GM12874 (cell line): ENCODE data around the gene GNAQ.

Source experiments
- TF ChIP-seq, protein P1 (sequence below): IDR thresholded peaks from 2 replicates; pipeline ENCODE4 v1.5.1; 2011; ENCODE audit warnings: low read depth, mild to moderate bottlenecking, control low read depth, low read length, moderate library complexity; ENCODE audit not compliant: insufficient read depth

GNAQ gene

GRCh38 chr9:77939149-77939668 is 92.4 kb downstream of the GNAQ start:
- TF ChIP-seq, protein P1, sequence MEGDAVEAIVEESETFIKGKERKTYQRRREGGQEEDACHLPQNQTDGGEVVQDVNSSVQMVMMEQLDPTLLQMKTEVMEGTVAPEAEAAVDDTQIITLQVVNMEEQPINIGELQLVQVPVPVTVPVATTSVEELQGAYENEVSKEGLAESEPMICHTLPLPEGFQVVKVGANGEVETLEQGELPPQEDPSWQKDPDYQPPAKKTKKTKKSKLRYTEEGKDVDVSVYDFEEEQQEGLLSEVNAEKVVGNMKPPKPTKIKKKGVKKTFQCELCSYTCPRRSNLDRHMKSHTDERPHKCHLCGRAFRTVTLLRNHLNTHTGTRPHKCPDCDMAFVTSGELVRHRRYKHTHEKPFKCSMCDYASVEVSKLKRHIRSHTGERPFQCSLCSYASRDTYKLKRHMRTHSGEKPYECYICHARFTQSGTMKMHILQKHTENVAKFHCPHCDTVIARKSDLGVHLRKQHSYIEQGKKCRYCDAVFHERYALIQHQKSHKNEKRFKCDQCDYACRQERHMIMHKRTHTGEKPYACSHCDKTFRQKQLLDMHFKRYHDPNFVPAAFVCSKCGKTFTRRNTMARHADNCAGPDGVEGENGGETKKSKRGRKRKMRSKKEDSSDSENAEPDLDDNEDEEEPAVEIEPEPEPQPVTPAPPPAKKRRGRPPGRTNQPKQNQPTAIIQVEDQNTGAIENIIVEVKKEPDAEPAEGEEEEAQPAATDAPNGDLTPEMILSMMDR = no peak

GRCh38 chr9:77938163-77938562 is 93.4 kb downstream of the GNAQ start:
- TF ChIP-seq, protein P1 = no peak

GRCh38 chr9:77935974-77936373 is 95.6 kb downstream of the GNAQ start:
- TF ChIP-seq, protein P1 = no peak

DNA sequence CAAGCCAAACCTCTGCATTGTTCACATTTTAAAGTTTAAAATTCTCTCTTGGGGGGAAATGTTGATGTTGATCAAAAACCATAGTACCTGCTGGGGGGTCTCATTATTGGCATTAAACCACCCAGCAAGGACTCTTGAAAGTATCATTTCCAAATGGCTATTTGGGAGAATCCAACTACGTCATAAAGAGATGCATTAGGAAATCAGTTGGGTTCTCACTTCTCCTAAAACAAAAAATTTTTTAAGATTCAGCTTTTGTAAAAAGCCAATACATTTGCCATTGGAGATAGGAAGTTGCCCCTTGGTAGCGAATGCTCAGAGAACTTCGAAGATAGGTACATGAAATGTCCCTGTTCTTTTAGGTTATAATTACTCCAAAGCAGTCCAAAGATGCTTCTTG is 96.4 kb downstream of the GNAQ start:
- TF ChIP-seq, protein P1 = no peak

DNA sequence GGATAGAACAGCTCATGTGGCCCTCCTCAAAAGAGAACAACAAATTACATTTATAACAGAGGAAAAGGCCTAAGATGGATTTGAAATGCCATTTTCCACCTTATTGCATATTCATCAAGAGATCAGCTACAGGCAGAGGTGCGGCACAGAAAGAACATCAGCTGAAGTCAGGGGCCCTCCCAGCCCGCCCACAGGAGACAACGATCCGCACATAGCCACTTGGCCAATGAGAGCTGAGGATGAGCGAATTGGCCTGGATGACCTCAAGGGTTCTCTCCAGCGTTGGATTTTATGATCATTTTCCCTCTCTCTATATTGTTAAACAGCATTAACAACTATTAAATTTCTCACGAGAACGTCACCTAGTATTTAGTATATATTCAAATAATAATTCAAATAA is 97.6 kb downstream of the GNAQ start:
- TF ChIP-seq, protein P1 = no peak

GRCh38 chr9:77933019-77933418 is 98.6 kb downstream of the GNAQ start:
- TF ChIP-seq, protein P1 = no peak

DNA sequence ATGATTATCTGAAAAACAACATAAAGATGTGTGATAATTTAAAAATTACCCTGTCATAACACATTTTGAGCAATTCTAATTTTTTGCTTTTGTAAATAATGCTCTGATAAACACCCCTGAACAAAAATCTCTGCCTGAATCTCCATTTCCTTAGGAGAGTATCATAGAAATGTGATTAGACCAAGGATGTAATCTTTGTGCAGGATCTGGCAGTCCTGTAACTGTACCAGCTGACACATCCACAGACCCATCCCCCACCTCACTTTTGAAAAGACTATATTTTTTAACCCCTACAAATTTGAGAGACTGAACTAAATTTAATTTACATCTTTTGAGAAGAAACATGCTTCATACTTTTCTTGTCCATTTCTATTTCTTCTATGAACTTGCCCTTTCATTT is 101.7 kb downstream of the GNAQ start:
- TF ChIP-seq, protein P1 = no peak
